Fibroblast of lung (primary cell): Measurements from ENCODE around the gene CCR5. TPM values are rescaled to one million over a fixed set of nuclear protein-coding genes. Genes with fewer than 3 reads are reported as not detected.

Experiments used
- DNase-seq, 2 donors: peaks; one replicate each; pipeline versions ENCODE4 v3.0.0 to v3.0.0-alpha.2; 2010; ENCODE audit warnings: low read depth in 2 of 2
- H2AFZ ChIP-seq: 2 replicates; pipeline ENCODE4 v1.5.1; 2012; ENCODE audit warnings: low read length, control low read depth, inconsistent platforms
- H3K27ac ChIP-seq: 2 replicates; pipeline ENCODE4 v1.5.1; 2011; ENCODE audit warnings: low read length, control low read depth; ENCODE audit not compliant: insufficient read depth
- H3K27me3 ChIP-seq: 2 replicates; pipeline ENCODE4 v1.5.1; 2011; ENCODE audit warnings: mild to moderate bottlenecking, low read length; ENCODE audit not compliant: control insufficient read depth, insufficient read depth
- H3K36me3 ChIP-seq: 2 replicates; pipeline ENCODE4 v1.5.1; 2011; ENCODE audit warnings: low read length; ENCODE audit not compliant: control insufficient read depth, insufficient read depth
- H3K4me1 ChIP-seq: 2 replicates; pipeline ENCODE4 v1.5.1; 2011; ENCODE audit warnings: low read length; ENCODE audit not compliant: control insufficient read depth, insufficient read depth; ENCODE audit errors: extremely low read depth
- H3K4me2 ChIP-seq: 2 replicates; pipeline ENCODE4 v1.5.1; 2011; ENCODE audit warnings: low read length, control low read depth; ENCODE audit not compliant: insufficient read depth; ENCODE audit errors: extremely low read depth
- H3K4me3 ChIP-seq, 4 experiments: fragments of 200-600 bp in 1 of 4; sonication (generic) in 1 of 4; replicated peaks in 1 of 4; 2 replicates each; pipeline ENCODE4 v1.5.1; 2011 to 2016; ENCODE audit warnings: low read length in 4 of 4, low read depth in 3 of 4, mild to moderate bottlenecking in 3 of 4, control low read depth in 2 of 4, inconsistent platforms in 1 of 4, mixed read lengths in 1 of 4; ENCODE audit not compliant: insufficient read depth in 1 of 4; ENCODE audit errors: control extremely low read depth in 1 of 4
- H3K79me2 ChIP-seq: 2 replicates; pipeline ENCODE4 v1.5.1; 2012; ENCODE audit warnings: mild to moderate bottlenecking, low read length, inconsistent platforms; ENCODE audit not compliant: control insufficient read depth, insufficient read depth
- H3K9ac ChIP-seq: 2 replicates; pipeline ENCODE4 v1.5.1; 2011; ENCODE audit warnings: mild to moderate bottlenecking, low read length, control low read depth; ENCODE audit not compliant: insufficient read depth
- H3K9me3 ChIP-seq: 2 replicates; pipeline ENCODE4 v1.5.1; 2012; ENCODE audit warnings: low read depth, low read length; ENCODE audit not compliant: control insufficient read depth, insufficient read depth
- H4K20me1 ChIP-seq: 2 replicates; pipeline ENCODE4 v1.5.1; 2011; ENCODE audit warnings: low read length; ENCODE audit not compliant: control insufficient read depth, insufficient read depth; ENCODE audit errors: extremely low read depth
- CTCF ChIP-seq, 2 donors: IDR thresholded peaks in 1 of 2; conservative IDR thresholded peaks in 1 of 2; 1 replicate in 1 of 2; 2 replicates in 1 of 2; pipeline ENCODE4 v1.5.1; 2011 to 2012; ENCODE audit warnings: low read length in 2 of 2, control low read depth in 1 of 2, inconsistent platforms in 1 of 2, low read depth in 1 of 2, mild to moderate bottlenecking in 1 of 2
- EZH2 ChIP-seq: IDR thresholded peaks from 2 replicates; pipeline ENCODE4 v1.5.1; 2012; ENCODE audit warnings: low read length, control low read depth, mild to moderate bottlenecking; ENCODE audit errors: missing control alignments
- polyA minus RNA-seq: library from RNA; depleted of rRNA, polyadenylated mRNA; stranded (reverse); fragments of >200 nt; gene quantifications from 2 replicates; pipeline ENCODE4 v1.2.3, GENCODE V29; 2011; ENCODE audit warnings: low replicate concordance
- polyA plus RNA-seq, 2 donors: library from polyadenylated mRNA; depleted of rRNA in 1 of 2; stranded (reverse) in 1 of 2; unstranded in 1 of 2; fragments of >200 nt; gene quantifications; 2 replicates each; pipeline ENCODE4 v1.2.1, GENCODE V29; 2011 to 2012; ENCODE audit warnings: missing spikeins in 1 of 2
- total RNA-seq: library from RNA; depleted of rRNA; stranded (reverse); fragments of >200 nt; gene quantifications from 2 replicates; pipeline ENCODE4 v1.2.1, GENCODE V29; 2014

CCR5 gene
- total RNA-seq (under 0.01 TPM in 2 replicates), polyA plus RNA-seq (0.15 TPM in 1 of 2 replicates, not detected in the other), polyA minus RNA-seq (0.26 TPM in 1 of 2 replicates, not detected in the other)
- 0.16 TPM in 1 of 2 replicates, not detected in the other for polyA plus RNA-seq (2012)

GRCh38 chr3:46370839-46371518 is at the start of gene CCR5:
TSS of gene CCR5 (plus strand) at chr3:46370946. CDS start at chr3:46372903, 1,957 bp downstream.
- H2AFZ ChIP-seq, result no peak within 1 kb of the TSS
- no peak within 1 kb of the TSS for H3K27ac ChIP-seq
- H3K4me3 ChIP-seq, result no peak within 1 kb of the TSS
- H3K79me2 ChIP-seq, result no peaks in the 10 kb centered on the region
- peak in 1 of 2 donors; percentile 23 for DNase-seq
- H3K9me3 ChIP-seq, result no peaks in the 10 kb centered on the region
- H3K4me2 ChIP-seq, result no peak within 1 kb of the TSS
- H3K9ac ChIP-seq, result no peak within 1 kb of the TSS
- H3K27me3 ChIP-seq, result peaks cover 21% of the 10 kb centered on the region
- TF ChIP-seq EZH2 (no peak), CTCF (conservative IDR thresholded peaks at IDR 0.05 in 1 of 2, IDR thresholded peaks at IDR 0.05 in 1 of 2; ENCODE audit: low read depth in 1 of 2, low read length in 2 of 2) (no peak)
- no peaks in the 10 kb centered on the region for H4K20me1 ChIP-seq
- no peaks in the 10 kb centered on the region for H3K4me1 ChIP-seq
- no peaks in the 10 kb centered on the region for H3K36me3 ChIP-seq

GRCh38 chr3:46321461-46322104 is 49.2 kb upstream of the CCR5 start:
- H3K4me2 ChIP-seq, result no peak overlapping the region
- no peak for DNase-seq
- H3K9ac ChIP-seq, result no peak overlapping the region
- H3K27me3 ChIP-seq, result peaks cover 2% of the 10 kb centered on the region
- H3K36me3 ChIP-seq, result no peaks in the 10 kb centered on the region
- no peaks in the 10 kb centered on the region for H4K20me1 ChIP-seq
- no peak for TF ChIP-seq CTCF (conservative IDR thresholded peaks at IDR 0.05 in 1 of 2, IDR thresholded peaks at IDR 0.05 in 1 of 2; ENCODE audit: low read depth in 1 of 2, low read length in 2 of 2)
- TF ChIP-seq EZH2, result no peak
- H3K4me1 ChIP-seq, result no peaks in the 10 kb centered on the region
- no peak overlapping the region for H2AFZ ChIP-seq
- H3K79me2 ChIP-seq, result no peaks in the 10 kb centered on the region
- no peaks in the 10 kb centered on the region for H3K9me3 ChIP-seq
- no peak overlapping the region for H3K27ac ChIP-seq
- H3K4me3 ChIP-seq, result no peak overlapping the region

- H3K4me3 ChIP-seq, result no peak overlapping the region
- H3K79me2 ChIP-seq, result no peaks in the 10 kb centered on the region
- no peak overlapping the region for H2AFZ ChIP-seq
- no peaks in the 10 kb centered on the region for H4K20me1 ChIP-seq
- peaks cover 2% of the 10 kb centered on the region for H3K27me3 ChIP-seq
- H3K27ac ChIP-seq, result no peak overlapping the region
- H3K4me1 ChIP-seq, result no peaks in the 10 kb centered on the region
- TF ChIP-seq EZH2, result no peak
- no peak for TF ChIP-seq CTCF (conservative IDR thresholded peaks at IDR 0.05 in 1 of 2, IDR thresholded peaks at IDR 0.05 in 1 of 2; ENCODE audit: low read depth in 1 of 2, low read length in 2 of 2)
- H3K9ac ChIP-seq, result no peak overlapping the region
- H3K4me2 ChIP-seq, result no peak overlapping the region
- H3K36me3 ChIP-seq, result no peaks in the 10 kb centered on the region
- no peak for DNase-seq
- H3K9me3 ChIP-seq, result no peaks in the 10 kb centered on the region
Measured at GRCh38 chr3:46324036-46324435, 46.7 kb upstream of the CCR5 start.
